Vagina (tissue), 2 donors: Measurements from ENCODE around the gene MDGA2.

ENCODE experiments used
- POLR2A ChIP-seq, 2 donors: fragments of 450-650 bp; IDR thresholded peaks; one replicate each; pipeline ENCODE4 v1.6.1; 2017; ENCODE audit warnings: antibody characterized with exemption in 2 of 2, mild to moderate bottlenecking in 2 of 2, moderate library complexity in 2 of 2
- POLR2AphosphoS5 ChIP-seq, 2 donors: sonication (generic); formaldehyde crosslinking; IDR thresholded peaks; one replicate each; pipeline ENCODE4 v1.9.0; 2017; ENCODE audit warnings: antibody characterized with exemption in 2 of 2, mild to moderate bottlenecking in 2 of 2, low read depth in 1 of 2; ENCODE audit not compliant: insufficient read depth in 1 of 2
- TF ChIP-seq, protein P1 (sequence below), 3 experiments: fragments of 450-650 bp in 2 of 3; fragments of 200-600 bp in 1 of 3; sonication (generic) in 1 of 3; IDR thresholded peaks; one replicate each; pipeline ENCODE4 v1.5.1; 2017 to 2019; ENCODE audit warnings: antibody characterized with exemption in 3 of 3, mild to moderate bottlenecking in 2 of 3, moderate library complexity in 2 of 3

DNA sequence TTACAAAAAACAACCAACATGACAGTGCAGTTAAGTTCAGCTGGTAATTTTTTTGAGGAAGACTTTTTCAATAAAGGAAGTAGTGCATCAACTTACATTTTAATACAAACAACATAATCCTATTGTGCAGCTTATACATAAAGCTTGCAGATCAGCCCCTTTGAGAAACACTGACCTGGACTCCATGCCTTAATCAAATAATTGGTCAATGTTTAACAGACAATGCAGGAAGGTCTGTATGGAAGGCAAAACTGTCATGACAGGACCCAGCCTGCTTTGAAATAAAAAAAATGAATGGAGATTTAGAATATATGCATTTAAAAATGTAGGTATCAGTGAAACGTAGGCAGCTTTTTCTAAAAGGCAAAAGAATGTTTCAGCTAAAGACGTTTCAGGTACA, 702.1 kb downstream of the MDGA2 start:
- TF ChIP-seq, protein P1, sequence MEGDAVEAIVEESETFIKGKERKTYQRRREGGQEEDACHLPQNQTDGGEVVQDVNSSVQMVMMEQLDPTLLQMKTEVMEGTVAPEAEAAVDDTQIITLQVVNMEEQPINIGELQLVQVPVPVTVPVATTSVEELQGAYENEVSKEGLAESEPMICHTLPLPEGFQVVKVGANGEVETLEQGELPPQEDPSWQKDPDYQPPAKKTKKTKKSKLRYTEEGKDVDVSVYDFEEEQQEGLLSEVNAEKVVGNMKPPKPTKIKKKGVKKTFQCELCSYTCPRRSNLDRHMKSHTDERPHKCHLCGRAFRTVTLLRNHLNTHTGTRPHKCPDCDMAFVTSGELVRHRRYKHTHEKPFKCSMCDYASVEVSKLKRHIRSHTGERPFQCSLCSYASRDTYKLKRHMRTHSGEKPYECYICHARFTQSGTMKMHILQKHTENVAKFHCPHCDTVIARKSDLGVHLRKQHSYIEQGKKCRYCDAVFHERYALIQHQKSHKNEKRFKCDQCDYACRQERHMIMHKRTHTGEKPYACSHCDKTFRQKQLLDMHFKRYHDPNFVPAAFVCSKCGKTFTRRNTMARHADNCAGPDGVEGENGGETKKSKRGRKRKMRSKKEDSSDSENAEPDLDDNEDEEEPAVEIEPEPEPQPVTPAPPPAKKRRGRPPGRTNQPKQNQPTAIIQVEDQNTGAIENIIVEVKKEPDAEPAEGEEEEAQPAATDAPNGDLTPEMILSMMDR (IDR thresholded peaks at IDR 0.05): no peak
- TF ChIP-seq POLR2AphosphoS5 (IDR thresholded peaks at IDR 0.05; ENCODE audit: insufficient read depth in 1 of 2, low read depth in 1 of 2): no peak
- no peak for TF ChIP-seq POLR2A (IDR thresholded peaks at IDR 0.05)
